Measurements from ENCODE around the gene SNAI1. TPM values are rescaled to one million over a fixed set of nuclear protein-coding genes. Genes with fewer than 3 reads are reported as not detected.
"Not testable (repeated sequence)": the region's sequence is repeated elsewhere in the genome, so short reads cannot be mapped to it uniquely, and the experiment has no call there.

SNAI1 gene
- polyA plus RNA-seq, 4 donors: 10.0 to 14.3 (median 12.4) TPM

DNA sequence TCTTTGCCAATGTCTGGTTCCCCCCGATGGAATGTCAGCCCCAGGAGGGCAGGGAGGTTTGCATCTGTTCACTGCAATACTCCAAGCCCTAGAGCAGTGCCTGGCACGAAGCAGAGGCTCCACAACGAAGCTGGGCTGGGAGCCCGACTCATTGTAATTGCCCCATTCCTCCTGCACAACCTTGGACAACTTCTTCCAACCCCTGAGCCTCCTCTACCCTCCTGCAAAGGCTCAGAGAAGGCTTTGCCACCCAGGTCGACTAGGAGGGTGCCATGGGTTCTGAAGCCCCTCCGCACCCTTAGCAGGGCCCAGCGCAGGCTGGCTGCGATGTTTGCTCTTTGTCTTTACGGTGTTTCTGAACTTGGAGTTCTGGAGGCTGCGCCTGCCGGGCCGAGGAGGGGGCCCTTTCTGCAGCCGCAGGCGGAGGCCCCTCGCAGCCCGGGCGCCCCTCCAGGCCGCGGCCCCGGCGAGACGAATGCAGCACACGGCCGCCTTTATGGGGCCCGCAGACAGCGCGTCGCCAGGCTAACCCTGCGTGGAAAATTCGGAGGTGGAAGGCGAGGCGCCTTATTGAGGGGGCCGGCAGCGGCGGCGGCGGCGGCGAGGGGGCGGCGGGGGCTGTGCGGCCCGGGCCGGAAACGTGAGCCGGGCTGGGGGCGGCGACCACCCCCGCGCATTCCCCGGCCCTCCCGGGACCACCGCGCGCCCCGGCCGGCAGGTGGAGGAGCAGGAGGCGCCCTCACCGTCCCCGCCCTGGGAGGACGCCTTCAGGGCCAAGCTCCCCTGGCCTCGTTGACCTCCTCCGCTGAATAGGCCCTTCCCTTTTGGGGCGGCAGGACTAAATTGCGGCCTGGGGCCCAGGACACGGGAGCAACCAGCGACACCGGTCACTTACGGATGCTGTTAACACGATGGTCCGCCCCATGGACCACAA lies 27.0 kb downstream of the SNAI1 start:
- DNase-seq (ENCODE audit: low read depth in 4 of 4, low spot score in 3 of 4): no peak

DNA sequence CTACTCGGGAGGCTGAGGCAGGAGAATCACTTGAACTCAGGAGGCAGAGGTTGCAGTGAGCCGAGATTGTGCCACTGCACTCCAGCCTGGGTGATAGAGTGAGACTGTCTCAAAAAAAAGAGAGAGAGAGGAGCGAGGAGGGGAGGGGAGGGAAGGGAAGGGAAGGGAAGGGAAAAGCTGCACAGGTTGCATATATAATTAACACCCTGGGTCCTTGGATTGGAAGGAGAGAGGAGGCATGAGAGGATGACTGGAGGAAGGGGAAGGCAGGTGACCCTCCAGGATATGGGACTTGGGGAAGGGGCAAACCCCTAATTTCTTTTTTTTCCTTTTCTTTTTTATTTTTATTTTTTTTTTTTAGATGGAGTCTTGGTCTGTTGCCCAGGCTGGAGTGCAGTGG lies 28.8 kb downstream of the SNAI1 start:
- DNase-seq (ENCODE audit: low read depth in 4 of 4, low spot score in 3 of 4): not testable (repeated sequence)

DNA sequence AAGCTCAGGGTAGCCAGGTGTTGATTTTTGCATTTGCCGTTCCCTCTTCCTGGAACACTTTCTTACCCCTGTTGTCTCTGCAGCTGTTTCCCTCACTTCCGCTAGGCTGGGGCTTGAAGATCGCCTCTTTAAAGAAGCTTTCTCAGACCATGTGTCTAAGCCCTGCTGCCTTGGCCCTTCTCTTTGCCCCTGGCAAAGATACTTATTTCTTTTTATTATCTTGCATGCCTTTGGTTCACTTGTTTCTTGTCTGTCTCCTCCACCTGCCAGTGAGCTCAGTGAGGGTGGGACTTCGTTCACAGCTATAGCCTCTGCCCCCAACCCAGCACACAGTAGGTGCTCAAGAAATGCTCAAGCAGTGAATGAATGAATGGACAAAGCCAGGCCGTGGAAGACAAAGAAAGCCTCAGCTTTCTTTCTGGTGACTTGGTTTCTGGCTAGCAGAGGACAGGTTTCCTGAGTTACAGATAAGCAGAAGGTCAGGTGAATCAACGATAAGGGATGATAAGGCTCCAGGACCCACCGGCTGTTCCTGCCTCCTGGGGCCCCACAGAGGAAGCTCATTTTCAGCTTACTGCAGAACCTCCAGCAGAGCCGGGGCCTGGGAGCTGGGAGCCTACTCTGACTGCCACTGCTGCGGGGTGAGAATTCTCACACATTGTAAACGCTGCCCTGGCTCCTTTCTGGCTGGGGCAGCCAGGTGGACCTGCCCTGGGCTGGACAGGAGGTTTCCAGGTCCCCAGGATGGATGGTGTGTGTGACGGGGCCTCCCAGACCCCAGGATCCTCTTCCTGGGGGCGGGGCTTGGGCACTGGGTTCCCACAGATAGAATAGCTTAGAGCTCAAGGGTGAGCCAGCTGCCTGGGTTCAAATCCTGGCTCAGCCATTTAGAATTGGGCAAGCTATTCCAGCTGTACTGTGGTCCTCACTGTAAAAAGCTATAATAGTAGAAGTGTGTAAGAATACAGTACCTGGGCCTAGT lies 29.8 kb downstream of the SNAI1 start:
- no peak for DNase-seq (ENCODE audit: low read depth in 4 of 4, low spot score in 3 of 4)

DNA sequence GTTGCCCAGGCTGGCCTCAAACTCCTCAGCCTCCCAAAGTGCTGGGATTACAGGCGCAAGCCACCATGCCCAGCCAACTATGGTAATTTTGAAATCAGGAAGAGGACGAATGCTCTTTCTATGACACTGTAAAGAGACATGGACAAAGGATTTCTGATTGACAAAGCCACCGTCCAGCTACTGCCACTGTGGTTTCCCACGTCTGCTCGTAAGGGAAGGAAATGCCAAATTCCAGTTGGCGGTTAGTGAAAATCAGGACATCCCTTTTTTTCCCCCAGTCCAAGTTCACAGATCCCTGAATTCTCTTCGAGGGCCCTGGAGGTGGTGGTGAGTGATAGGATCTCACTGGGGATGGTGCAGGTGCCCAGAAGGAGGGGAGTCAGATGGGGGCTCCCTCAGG lies 31.2 kb downstream of the SNAI1 start:
- no peak for DNase-seq (ENCODE audit: low read depth in 4 of 4, low spot score in 3 of 4)

DNA sequence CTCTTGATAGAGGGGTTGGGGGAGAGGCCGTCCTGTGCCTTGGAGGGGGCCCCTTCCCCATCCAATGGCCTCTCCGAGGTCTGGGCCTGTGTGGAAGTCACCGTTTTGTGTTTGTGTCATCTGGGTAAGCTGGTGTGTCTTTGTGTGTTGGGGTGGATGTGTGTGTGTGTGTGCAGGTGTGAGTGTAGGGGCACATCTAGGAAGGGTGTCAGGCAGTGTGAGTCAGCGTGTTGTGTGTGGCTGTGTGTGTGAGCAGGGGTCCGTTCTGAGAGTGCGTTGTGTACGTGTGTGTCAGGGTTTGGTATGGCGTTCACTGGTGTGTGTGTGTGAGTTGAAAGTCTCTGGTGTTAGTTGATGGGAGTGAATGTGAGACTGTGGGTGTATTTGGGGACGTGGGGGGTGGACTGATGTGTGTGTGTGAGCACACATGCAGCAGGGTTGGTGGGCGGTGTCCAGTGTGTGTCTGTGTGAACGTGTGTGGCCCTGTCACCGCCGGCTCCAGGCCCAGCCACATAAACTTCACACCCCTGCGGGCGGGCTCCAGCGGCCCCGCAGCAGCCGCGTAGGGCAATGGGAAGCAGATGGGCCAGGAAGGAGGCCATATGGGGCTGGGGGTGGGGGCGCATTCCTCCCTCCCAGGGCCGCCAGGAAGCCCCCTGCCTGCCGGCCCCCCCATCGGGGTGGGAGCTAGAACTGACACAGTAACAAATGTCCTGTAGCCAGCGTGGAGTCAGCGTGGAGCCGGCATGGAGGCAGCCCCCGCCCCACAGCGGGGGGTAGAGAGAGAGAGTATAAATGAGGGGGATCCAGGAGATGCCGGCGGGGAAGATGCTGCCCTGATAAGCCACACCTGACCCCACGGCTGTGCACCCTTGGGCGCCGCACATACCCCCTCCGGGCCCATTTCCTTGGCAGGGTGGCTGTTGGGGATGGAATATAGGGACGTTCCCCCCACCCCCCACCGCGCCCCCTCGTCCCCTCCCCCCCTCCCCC lies 32.1 kb downstream of the SNAI1 start:
- peak in 3 of 4 donors; percentile 52 to 53 (median 53) for DNase-seq (ENCODE audit: low read depth in 4 of 4, low spot score in 3 of 4)

DNA sequence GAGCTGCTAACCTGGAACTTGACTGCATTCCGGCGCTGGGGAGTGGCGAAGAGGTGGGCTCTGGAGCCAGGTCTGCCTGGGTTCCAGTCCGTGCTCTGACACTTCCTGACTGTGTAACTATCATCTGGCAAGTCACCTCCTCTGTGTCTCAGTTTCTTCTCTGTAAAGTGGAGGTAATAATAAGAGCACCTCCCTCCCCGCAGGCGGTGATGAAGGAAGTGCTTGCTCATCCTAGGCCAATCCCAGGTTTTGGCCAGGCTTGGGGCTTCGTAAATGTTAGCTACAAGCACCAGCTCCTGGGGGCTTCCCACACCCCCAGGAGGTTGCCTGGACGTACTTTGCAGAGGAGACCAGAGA lies 32.8 kb downstream of the SNAI1 start:
- no peak for DNase-seq (ENCODE audit: low read depth in 4 of 4, low spot score in 3 of 4)

DNA sequence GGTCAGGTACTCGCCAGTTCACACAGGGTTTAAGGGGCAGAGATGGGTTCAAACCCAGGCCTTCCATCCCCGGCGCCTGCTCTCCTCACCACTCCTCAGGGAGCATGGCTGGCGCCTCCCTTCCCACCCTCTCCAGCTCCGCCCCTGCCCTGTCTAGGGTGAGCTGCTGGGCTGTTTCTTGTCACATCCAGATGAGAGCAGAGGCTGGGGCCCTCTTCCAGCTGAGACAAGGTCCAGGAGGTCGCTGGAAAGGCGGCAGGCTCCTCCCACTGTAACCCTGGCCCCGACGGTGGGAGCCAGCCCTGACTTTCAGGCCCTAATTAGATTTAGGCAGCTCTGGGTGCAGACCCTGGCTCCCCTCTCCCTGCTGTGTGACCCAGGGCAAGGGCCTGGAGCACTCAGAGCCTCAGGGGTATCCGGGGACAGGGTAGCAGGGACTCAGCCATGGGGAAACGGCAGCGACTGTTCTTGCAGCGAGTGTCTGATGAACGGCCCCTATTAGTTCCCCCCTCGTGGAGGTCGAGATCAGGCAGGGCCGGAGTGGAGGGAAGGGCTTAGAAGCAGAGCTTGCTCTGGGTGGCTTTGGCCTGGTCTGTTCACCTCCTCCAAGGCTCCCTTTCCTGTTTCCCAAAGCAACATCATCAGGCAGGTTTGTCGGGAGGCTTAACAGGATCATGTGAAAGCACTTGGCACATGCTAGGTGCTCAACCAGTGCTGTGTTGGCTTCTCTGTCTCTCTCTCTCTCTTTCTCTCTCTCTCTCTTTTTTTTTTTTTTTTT lies 33.4 kb downstream of the SNAI1 start:
- DNase-seq (ENCODE audit: low read depth in 4 of 4, low spot score in 3 of 4): peak in 3 of 4 donors; percentile 49 to 54 (median 51)

DNA sequence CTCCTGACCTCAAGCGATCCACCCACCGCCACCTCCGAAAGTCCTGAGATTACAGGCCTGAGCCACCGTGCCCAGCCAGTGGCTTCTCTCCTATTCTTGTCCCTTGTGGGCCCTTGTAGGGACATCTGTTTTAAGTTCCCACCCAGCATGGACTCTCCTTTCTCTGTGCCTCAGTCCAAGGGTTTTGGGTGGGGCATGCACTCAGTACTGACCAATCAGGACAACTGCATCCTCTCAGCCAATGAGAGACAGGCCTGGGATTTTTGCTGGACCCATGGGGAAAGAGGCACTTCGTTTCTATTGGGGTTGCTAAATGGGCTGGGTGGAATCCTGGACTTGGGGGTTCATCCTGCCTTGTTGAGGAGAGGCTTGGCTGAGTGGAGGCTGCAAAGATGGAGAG lies 34.4 kb downstream of the SNAI1 start:
- DNase-seq (ENCODE audit: low read depth in 4 of 4, low spot score in 3 of 4): no peak

DNA sequence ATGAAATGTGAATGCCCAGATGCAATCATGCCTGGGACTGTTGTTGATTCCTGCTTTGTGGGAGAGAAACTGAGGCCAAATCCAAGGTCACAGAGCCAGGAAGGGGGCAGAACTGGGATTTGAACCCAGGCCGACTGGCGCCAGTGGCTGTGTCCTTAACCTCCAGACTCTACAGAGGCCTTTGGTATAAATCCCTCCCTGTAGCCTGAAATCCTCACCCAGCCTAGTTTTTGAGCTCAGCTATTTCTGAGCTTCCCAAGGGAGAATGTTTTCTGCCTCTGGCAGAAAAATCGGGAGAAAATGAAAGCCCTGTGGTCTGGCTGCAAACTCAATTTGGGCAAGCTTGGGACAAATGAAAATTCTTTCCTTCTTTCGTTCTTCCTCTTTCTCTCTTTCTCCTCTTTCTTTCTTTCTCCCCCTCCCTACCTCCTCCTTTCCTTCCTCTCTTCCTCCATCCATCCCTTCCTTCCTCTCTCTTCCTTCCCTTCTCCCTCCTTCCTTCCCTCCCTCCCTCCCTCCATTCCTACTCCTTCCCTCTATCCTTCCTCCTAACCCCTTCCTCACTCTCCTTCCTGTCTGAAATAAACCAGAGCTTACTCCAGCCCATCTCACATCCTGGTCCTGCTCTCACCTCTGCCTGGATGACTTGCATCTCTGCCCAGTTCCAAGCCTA lies 34.9 kb downstream of the SNAI1 start:
- DNase-seq (ENCODE audit: low read depth in 4 of 4, low spot score in 3 of 4): no peak

DNA sequence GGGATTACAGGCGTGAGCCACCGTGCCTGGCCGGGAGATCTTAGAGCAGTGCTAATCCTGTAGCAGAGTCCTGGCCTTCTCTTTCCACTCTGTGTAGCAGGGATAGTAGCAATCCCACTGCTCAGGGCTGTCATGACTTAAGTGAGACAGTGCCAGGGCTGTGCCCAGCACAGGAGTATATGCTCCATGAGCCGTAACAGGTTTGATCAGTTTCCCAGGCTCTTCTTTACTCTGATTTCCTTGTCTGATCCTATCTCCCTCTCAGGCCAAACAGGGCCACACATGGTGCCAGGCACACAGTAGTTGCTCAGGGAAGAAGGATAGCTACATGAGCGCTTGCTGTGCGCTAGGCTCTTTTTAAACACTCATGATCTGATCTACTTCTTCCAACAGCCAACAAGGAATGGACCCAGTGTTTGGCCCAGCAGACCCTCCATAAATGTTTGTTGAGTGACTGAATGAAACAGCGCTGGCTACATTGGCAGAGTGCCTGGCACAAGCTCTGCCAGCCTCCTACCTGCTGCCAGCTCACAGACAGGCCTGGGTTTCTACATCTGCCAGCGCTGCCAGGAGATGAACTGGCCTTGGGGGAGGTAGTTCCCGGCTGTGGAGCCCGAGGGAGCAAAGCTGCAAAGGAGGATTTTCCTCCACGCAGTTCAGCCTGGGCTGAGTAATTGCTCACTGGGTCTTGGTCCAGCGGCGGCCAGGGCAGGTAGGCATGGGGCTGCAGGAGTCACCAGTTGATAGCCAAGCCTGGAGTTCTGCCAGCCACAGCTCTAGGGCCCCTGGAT lies 36.9 kb downstream of the SNAI1 start:
- no peak for DNase-seq (ENCODE audit: low read depth in 4 of 4, low spot score in 3 of 4)

DNA sequence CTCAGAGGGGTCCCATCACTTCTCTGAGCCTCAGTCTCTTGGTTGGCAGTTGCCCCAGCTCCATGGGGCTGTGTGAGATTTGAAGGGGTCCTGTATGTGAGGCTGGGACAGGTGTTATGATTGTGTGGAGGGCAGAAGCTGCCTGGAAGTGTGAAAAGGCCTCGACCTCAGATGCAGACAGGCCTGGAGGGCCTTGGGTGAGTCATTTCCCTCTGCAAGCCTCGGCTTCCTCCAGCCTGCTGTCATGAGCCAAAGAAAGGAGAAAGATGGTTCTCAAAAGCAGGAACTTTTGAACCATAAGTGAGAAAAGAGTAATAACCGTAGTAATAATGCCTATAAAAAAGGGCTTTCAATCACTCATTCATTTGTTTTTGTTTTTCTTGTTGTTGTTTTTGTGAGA lies 37.5 kb downstream of the SNAI1 start:
- no peak for DNase-seq (ENCODE audit: low read depth in 4 of 4, low spot score in 3 of 4)

DNA sequence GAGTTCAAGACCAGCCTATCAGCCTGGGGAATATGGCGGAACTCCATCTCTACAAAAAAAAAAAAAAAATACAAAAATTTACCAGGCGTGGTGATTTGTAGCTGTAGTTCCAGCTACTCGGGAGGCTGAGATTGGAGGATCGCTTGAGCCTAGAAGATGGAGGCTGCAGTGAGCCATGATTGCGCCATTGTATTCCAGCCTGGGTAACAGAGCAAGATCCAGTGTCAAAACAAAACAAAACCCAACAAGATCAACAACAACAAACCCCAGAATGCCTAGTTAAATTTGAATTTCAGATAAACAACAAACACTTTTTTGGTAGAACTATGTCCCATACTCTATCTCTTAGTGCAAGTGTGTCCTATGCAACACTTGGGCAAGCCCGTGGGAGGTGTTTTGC lies 39.9 kb downstream of the SNAI1 start:
- DNase-seq (ENCODE audit: low read depth in 4 of 4, low spot score in 3 of 4): no peak

DNA sequence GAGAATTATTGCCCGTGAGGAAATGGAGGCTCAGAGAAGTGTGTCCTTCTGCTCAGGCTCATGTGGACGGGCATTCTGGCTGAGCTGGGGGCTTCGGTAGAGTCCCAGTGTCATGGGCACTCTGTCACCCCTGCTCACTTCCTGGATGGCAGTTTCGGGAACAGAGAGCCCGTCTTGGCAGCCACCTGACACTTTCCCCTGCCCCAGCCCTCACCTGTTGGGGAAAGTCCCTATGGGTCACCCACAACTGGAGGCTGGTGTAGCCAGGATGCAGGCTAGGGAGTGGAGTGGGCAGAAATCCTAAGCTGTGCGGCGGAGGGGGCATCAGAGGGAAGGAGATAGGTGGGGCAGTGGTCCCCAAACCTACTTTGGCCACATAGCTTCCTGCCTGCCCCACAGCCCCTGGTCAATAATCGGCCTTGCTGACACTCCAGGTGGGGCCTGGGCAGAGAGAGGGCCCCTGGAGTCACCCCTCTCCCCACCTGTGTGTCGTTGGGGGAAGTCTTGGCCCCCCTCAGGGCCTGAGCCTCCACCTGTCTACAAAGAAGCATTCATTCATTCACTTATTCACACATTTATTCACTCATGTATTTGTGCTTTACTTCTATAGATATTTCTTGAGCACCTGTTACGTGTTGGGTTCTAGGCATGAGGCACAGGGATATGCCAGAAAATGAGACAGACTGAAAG lies 40.5 kb downstream of the SNAI1 start:
- DNase-seq (ENCODE audit: low read depth in 4 of 4, low spot score in 3 of 4): no peak

DNA sequence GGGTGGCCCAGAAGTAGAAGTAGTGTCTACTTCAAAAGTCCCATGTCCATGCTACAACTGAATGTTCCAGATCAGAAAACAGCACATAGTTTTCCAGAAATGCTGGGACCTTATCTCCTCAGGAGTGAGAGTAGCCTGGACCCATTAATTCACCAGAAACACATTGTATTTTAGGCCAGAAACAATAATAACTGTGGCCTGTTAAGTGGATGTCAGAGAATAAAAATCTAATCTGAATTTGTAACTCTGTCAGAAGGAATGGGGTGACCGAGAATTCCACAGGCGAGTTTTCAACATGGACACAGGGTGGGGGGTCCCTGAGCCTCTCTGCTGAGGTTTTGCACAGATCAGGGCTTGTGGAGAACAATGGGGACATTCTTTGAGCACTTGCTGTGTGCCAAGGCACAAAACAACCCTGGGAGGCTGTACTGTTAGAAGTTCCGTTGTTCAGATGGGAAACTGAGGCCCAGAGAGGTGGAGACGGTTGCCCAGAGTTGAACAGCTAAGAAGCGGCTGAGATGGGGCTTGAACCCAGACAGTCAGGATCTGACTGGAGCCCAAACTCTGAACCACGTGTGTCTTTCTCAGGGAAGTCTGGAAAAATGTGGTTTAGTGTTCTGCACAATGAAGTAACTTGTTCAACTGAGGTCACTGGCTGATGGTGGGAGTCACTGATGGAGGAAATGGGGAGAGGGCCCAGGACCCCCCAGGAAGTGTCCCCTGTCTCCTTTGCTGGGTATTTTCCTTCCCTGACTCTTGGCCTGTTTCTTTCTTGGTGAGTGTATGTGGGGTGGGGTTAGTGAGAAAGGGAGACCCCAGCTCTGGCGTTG lies 44.2 kb downstream of the SNAI1 start:
- no peak for DNase-seq (ENCODE audit: low read depth in 4 of 4, low spot score in 3 of 4)

DNA sequence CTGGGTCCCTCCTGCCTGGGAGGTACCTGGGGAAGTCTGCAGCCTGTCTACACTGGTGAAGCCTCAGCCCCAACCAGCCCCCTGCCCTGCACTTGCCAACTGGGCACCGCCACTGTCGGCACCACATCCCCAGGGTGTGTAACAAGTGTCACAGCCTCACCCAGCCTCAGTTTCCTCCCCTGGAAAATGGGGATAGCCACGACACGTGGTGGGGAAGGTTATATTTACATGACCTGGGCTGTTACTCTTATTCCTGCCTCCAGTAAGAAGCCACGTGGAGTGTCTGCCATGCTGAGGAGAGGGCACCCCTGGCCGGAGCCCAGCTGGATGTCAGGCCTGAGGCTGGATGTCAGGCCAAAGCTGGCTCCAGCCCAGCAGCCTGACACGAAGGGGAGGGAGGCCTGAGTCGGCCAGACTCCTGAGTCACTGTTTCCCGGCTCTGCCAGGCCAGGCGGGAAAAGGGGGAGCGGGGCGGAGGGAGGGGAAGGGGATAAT lies 44.9 kb downstream of the SNAI1 start:
- DNase-seq (ENCODE audit: low read depth in 4 of 4, low spot score in 3 of 4): no peak

DNA sequence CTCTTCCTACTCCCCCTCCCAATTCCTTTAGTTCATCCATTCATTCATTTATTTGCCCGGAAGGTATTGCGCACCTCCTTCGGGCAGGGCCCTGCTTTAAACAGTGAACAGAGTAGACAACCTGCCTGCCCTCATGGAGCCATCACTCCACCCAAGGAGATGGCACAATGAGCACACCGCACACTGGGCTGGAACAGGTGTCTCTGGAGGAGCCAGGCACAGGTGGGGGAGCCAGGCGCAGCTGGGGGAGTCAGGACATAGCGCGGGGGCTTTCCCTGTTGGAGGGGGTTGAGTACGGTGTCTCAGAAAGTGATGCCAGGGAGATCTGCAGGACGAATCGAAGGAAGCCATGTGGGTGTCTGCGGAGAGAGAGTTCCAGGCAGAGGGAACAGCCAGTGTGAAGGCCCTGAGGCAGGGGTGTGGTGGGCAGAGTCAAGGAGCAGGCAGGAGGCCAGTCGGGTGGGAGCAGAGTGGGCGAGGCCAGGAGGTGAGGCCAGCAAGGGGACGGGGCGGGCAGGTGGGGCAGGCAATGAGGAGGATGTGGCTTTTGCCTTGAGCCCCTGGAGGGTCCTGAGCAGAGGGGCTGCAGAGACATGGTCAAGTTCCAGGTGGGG lies 46.4 kb downstream of the SNAI1 start:
- DNase-seq (ENCODE audit: low read depth in 4 of 4, low spot score in 3 of 4): no peak
